Type B pancreatic cell (in vitro differentiated cells): ENCODE results near the gene ZNF438. TPM values are rescaled to one million over a fixed set of nuclear protein-coding genes. Genes with fewer than 3 reads are reported as not detected.

ENCODE experiments used
- DNase-seq: peaks from one replicate; pipeline ENCODE4 v3.0.0; 2021; ENCODE audit warnings: mixed read lengths; ENCODE audit not compliant: unreplicated experiment; ENCODE audit errors: extremely low spot score
- H3K27ac Mint-ChIP-seq: 2 replicates; pipeline ENCODE4 v1.8.0; 2021; ENCODE audit warnings: mild to moderate bottlenecking, mixed read lengths
- H3K27me3 Mint-ChIP-seq: 2 replicates; pipeline ENCODE4 v1.8.0; 2021; ENCODE audit warnings: mixed read lengths
- H3K36me3 Mint-ChIP-seq: 2 replicates; pipeline ENCODE4 v1.8.0; 2021; ENCODE audit warnings: mixed read lengths
- H3K4me1 Mint-ChIP-seq: one replicate; pipeline ENCODE4 v1.8.0; 2021; ENCODE audit warnings: mixed read lengths; ENCODE audit not compliant: unreplicated experiment
- H3K4me3 Mint-ChIP-seq: 2 replicates; pipeline ENCODE4 v1.8.0; 2021; ENCODE audit warnings: mild to moderate bottlenecking, mixed read lengths
- H3K9me3 Mint-ChIP-seq: 2 replicates; pipeline ENCODE4 v1.8.0; 2021; ENCODE audit warnings: mixed read lengths
- CTCF ChIP-seq: fragments of 200-600 bp; sonication (generic); conservative IDR thresholded peaks from 2 replicates; pipeline ENCODE4 v1.5.0; 2021; ENCODE audit warnings: antibody characterized with exemption, mild to moderate bottlenecking
- total RNA-seq: library from RNA; stranded (reverse); gene quantifications from 2 replicates; pipeline ENCODE4 v1.2.1, GENCODE V29; 2021; ENCODE audit warnings: low replicate concordance

The ZNF438 gene
- total RNA-seq, 1 donor from 2014 or later = 3.7 TPM

DNA sequence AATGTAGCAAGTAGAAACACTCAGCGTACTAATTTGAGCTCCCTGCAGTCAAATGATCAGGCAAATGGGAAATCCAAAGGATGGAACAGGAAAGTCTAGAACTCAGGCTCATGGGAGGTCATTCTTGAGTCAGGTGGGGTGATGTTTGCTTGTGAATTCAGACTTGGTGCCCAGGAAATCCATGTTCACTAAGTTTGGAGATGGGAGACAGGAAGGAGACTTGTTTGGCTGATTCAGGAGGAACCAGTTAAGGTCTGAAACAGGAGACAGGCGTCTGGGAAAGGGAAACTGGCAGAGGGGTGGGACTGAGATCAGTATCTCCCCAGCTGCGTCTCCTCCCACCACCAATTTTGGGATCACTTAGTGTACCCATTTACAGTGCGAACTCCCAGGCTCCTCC is 38.4 kb upstream of the ZNF438 start:
- Mint-ChIP-seq H3K9me3 (no peaks in the 10 kb centered on the region), H3K4me1 (peaks cover 13% of the 10 kb centered on the region), H3K27ac (no peak overlapping the region), H3K27me3 (peaks cover 7% of the 10 kb centered on the region), H3K4me3 (no peak overlapping the region), H3K36me3 (no peaks in the 10 kb centered on the region)
- TF ChIP-seq CTCF = no peak
- DNase-seq = no peak

DNA sequence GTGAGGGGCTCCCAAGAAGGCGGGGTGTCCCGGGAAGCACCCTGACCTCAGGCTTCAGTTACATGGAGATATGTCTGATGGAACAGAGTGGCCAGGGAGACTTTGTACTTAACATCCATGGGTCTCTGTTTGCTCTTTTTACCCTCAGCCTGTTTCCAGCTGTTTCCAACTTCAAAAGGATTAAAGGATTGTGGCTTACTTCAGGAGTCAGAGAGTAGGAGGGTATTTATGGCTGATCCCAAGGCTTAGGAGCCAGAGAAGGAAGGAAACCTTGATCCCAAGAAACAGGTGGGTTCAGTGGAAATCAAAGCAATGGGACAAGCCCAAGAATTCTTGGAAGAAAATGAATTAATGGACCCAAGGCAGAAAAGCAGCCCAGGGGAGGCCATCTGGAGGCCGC is 37.7 kb upstream of the ZNF438 start:
- Mint-ChIP-seq H3K4me3 (no peak overlapping the region), H3K27ac (no peak overlapping the region), H3K4me1 (peaks cover 11% of the 10 kb centered on the region)

DNA sequence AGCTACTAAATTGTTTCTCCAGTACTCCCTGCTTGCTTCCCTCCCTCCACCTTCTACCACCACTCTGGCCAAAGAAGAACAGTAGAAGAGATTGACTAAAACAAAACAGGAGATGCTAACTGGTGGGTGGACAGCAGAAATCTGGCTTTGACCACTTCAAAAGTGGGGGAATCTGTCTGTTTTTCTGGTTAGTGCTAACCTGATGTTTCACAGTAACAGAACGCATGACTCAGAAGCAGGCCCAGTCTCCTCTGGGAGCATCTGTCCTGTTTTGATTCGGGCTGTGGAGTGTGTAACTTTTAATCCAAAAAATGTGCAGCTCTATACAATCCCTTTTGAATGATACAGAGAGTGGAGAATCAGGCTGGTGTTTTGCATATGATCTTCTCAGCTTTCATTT is 32.7 kb upstream of the ZNF438 start:
- H3K27me3 Mint-ChIP-seq = peaks cover 3% of the 10 kb centered on the region
- no peak for TF ChIP-seq CTCF
- no peaks in the 10 kb centered on the region for H3K36me3 Mint-ChIP-seq
- no peak overlapping the region for H3K27ac Mint-ChIP-seq
- no peak for DNase-seq
- H3K9me3 Mint-ChIP-seq = no peaks in the 10 kb centered on the region
- peaks cover 20% of the 10 kb centered on the region for H3K4me1 Mint-ChIP-seq
- H3K4me3 Mint-ChIP-seq = no peak overlapping the region

More for the DNA sequence above, 37.7 kb upstream of the ZNF438 start:
- Mint-ChIP-seq H3K27me3 (peaks cover 7% of the 10 kb centered on the region), H3K9me3 (no peaks in the 10 kb centered on the region), H3K36me3 (no peaks in the 10 kb centered on the region)
- no peak for TF ChIP-seq CTCF
- no peak for DNase-seq

DNA sequence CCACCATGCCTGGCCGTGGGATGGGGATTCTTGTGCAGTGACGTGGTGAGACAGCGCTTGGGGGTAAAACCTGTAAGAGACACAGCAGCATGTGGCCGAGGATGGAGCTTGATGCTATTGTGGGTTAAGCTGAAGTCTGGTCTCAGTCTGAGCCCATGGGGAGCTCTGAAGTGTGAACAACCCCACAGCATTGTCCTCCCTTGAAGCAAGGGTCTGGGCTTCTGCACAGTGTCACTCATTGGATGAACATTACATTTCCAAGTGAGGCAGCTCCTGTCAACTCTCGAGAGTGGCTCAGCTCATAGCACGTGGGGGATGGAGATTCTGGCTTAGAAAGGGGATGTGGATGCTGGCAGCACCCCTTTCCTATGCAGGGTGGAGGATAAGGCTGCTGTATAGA is 32.2 kb upstream of the ZNF438 start:
- Mint-ChIP-seq H3K36me3 (no peaks in the 10 kb centered on the region), H3K4me3 (no peak overlapping the region), H3K9me3 (no peaks in the 10 kb centered on the region), H3K27me3 (peaks cover 3% of the 10 kb centered on the region), H3K4me1 (peaks cover 21% of the 10 kb centered on the region), H3K27ac (no peak overlapping the region)
- no peak for DNase-seq
- TF ChIP-seq CTCF = no peak

DNA sequence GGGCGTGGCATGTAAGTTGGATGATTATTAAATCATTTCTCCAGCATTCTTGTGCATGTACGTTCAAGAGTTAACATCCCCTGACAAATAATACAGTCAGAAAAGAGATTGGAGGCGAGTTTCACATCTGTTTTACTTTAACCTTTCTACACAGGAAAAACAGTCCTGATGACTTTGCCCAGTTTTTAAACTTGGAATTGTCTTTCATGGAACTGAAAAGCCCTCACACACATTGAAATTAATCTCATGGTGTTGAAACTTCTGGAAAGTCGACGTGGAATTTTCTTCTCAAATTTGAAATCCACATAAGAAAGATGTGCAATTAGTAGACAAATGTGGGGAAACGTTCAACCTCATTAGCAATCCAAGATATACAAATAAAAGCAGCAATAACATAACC is 31.2 kb upstream of the ZNF438 start:
- Mint-ChIP-seq H3K36me3 (no peaks in the 10 kb centered on the region), H3K27ac (peak overlapping the region; percentile 6), H3K4me3 (no peak overlapping the region), H3K27me3 (no peaks in the 10 kb centered on the region), H3K4me1 (peaks cover 25% of the 10 kb centered on the region), H3K9me3 (no peaks in the 10 kb centered on the region)
- no peak for DNase-seq
- no peak for TF ChIP-seq CTCF

DNA sequence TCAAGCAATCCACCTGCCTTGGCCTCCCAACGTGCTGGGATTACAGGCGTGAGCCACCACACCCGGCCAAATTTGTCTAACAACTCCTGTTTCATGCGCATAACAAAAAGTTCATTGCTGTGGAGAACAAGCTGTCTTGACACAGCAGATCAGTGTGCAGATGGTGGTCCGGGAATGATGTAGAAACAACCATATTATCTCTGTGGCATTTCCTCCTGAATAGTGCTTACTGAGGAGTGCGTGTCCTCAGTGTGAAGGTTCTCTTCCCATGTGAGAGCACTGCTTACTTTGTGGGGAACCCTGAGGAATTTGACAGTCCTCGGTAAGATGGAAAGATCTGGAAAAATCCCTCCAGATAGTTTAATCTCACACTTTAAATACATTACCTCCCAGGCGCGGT is 30.3 kb upstream of the ZNF438 start:
- Mint-ChIP-seq H3K4me3 (no peak overlapping the region), H3K27ac (no peak overlapping the region), H3K4me1 (peaks cover 25% of the 10 kb centered on the region), H3K36me3 (no peaks in the 10 kb centered on the region), H3K27me3 (no peaks in the 10 kb centered on the region), H3K9me3 (no peaks in the 10 kb centered on the region)
- TF ChIP-seq CTCF = no peak
- DNase-seq = no peak
